ENCODE results near the gene MKNK1. TPM values are rescaled to one million over a fixed set of nuclear protein-coding genes. Genes with fewer than 3 reads are reported as not detected.

The MKNK1 gene
- total and polyA plus RNA-seq, 2 of the 8 experiments (the other 6 are each of a cell fraction or from before 2014, with no cell fraction given), result 13.9 to 21.5 TPM

DNA sequence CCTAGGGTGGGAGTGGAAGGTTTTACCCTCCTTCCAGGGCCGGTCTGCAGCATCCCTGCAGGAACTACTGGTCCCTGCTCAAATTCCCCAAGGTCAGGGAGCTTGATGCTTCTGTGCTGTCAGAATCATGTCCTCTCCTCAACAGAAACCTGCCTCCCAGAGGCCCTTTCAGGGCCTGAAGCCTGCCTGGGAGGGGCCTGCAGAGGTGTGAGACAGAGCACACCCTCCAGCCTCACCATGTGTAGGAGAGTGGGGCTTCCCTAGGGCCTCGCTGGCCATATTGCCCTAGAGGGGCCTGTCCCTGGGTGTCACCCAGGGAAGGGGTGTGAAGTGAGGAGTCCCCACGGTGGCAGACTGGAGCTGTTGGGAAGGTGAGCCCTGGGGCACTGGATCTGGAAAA lies 73.8 kb downstream of the MKNK1 start:
- Histone ChIP-seq H3K23ac (ENCODE audit: insufficient read length) (no peak overlapping the region), H3K36me3 (ENCODE audit: control insufficient read depth in 2 of 4, insufficient read depth in 4 of 4, low read length in 3 of 4) (no peaks in the 10 kb centered on the region), H3K14ac (ENCODE audit: insufficient read length) (no peak overlapping the region), H3K79me1 (ENCODE audit: low read depth, low read length) (no peaks in the 10 kb centered on the region), H3K9ac (replicated peaks in 1 of 4; ENCODE audit: extremely low read depth in 1 of 4, low read depth in 3 of 4, low read length in 3 of 4) (no peak overlapping the region), H4K20me1 (replicated peaks in 1 of 2; ENCODE audit: control insufficient read depth in 1 of 2, insufficient read depth in 2 of 2, low read length in 2 of 2) (peaks cover 2 to 3% of the 10 kb centered on the region in 2 experiments), H3K4ac (replicated peaks; ENCODE audit: insufficient read length, low read depth, low read length) (no peak overlapping the region), H3K56ac (replicated peaks; ENCODE audit: insufficient read length, low read depth, low read length) (no peak overlapping the region), H4K8ac (ENCODE audit: extremely low read depth, insufficient read depth, low read length) (no peak overlapping the region), H3K4me3 (ENCODE audit: extremely low read depth in 1 of 4, insufficient read depth in 2 of 4, low read depth in 3 of 4, low read length in 4 of 4) (no peak overlapping the region), H3K23me2 (ENCODE audit: low read depth, low read length) (peaks cover 7% of the 10 kb centered on the region; the same call in 1 of the 2 replicates), H3K27me3 (replicated peaks in 1 of 4; ENCODE audit: control insufficient read depth in 3 of 4, extremely low read depth in 1 of 4, insufficient read depth in 3 of 4, low read length in 3 of 4) (peaks cover 31 to 93% (median 77%) of the 10 kb centered on the region in 4 experiments), H2AFZ (ENCODE audit: low read length) (no peak overlapping the region), H2BK120ac (replicated peaks; ENCODE audit: low read depth, low read length) (no peak overlapping the region), H3K27ac (ENCODE audit: low read depth, low read length) (no peak overlapping the region), H4K5ac (ENCODE audit: insufficient read length, low read depth, low read length) (no peak overlapping the region), H3K9me3 (ENCODE audit: insufficient read depth in 2 of 2, low read depth in 1 of 2, low read length in 1 of 2) (no peaks in the 10 kb centered on the region), H2BK5ac (ENCODE audit: low read depth, low read length) (no peak overlapping the region), H3K79me2 (ENCODE audit: control insufficient read depth in 1 of 2, insufficient read depth in 2 of 2, low read length in 2 of 2) (no peaks in the 10 kb centered on the region), H3K18ac (ENCODE audit: extremely low read depth, low read length) (no peak overlapping the region), H3K4me2 (ENCODE audit: insufficient read depth in 1 of 2, low read depth in 2 of 2, low read length in 2 of 2) (no peak overlapping the region), H2AK5ac (ENCODE audit: low read depth, low read length) (no peak overlapping the region), H2BK15ac (ENCODE audit: low read length) (no peak overlapping the region), H3K4me1 (replicated peaks in 1 of 4; ENCODE audit: control insufficient read depth in 3 of 4, insufficient read depth in 4 of 4, low read length in 3 of 4) (peaks cover 8 to 18% (median 13%) of the 10 kb centered on the region in 4 experiments), H2BK20ac (ENCODE audit: low read length) (no peak overlapping the region), H2BK12ac (ENCODE audit: low read depth, low read length) (no peak overlapping the region), H4K91ac (replicated peaks; ENCODE audit: insufficient read length, low read length) (peak overlapping the region; percentile 20)
- CTCF ChIA-PET (ENCODE audit: partially characterized antibody), result interaction anchor here (0.6 to 25.0 kb wide), 23 partner anchors 11 to 218 kb away, joined by 3 to 1068 read pairs (median 5); partner anchors contain the start of genes DMBX1, KNCN, MKNK1 and MOB3C
- POLR2A ChIA-PET (ENCODE audit: partially characterized antibody), result interaction anchor here (0.6 to 1.2 kb wide), 5 partner anchors 12 to 1541 kb away, joined by 3 to 5 read pairs (median 4); no protein-coding TSS in a partner anchor
- FAIRE-seq (no peak), DNase-seq (ENCODE audit: low read depth in 1 of 2, low spot score in 2 of 2) (no peak)
- TF ChIP-seq HDAC6 (IDR thresholded peaks at IDR 0.05; ENCODE audit: low read depth, low read length), result no peak
- TF ChIP-seq TCF12 (IDR thresholded peaks at IDR 0.05; ENCODE audit: low read depth, low read length), result no peak
- no peak for TF ChIP-seq EZH2 (IDR thresholded peaks at IDR 0.05; ENCODE audit: low read depth, low read length, severe bottlenecking)
- 77% methylated on average over 3 of the region's 3 CpGs; no CpG with 5 or more reads in 1 of the 2 experiments for WGBS, 2 experiments (ENCODE audit: extremely low coverage in 1 of 2, insufficient coverage in 1 of 2, insufficient read length in 1 of 2, insufficient replicate concordance in 2 of 2, low coverage in 1 of 2, low lambda C conversion rate in 2 of 2, missing lambda C conversion rate in 1 of 2)

Data from H1 (cell line).